Right kidney (tissue), 1 donor: ENCODE data around the gene CDC42EP1.
"Not testable (repeated sequence)": the region's sequence is repeated elsewhere in the genome, so short reads cannot be mapped to it uniquely, and the experiment has no call there.

Experiments
- DNase-seq: peaks from one replicate; pipeline ENCODE4 v3.0.0-alpha.2; 2016

The CDC42EP1 gene

GRCh38 chr22:37529652-37530345 lies 30.5 kb upstream of the CDC42EP1 start:
- DNase-seq = no peak

- DNase-seq = no peak
These were observed 26.3 kb upstream of the CDC42EP1 start for GRCh38 chr22:37533995-37534394.

- DNase-seq = no peak
These were observed 25.8 kb upstream of the CDC42EP1 start for GRCh38 chr22:37534445-37534844.

GRCh38 chr22:37535159-37535558 lies 25.1 kb upstream of the CDC42EP1 start:
- DNase-seq = no peak

GRCh38 chr22:37538590-37539357 lies 21.5 kb upstream of the CDC42EP1 start:
- DNase-seq = peak; percentile 70

- DNase-seq = not testable (repeated sequence)
These were observed 20.5 kb upstream of the CDC42EP1 start for GRCh38 chr22:37539790-37540189.

GRCh38 chr22:37542416-37542815 lies 17.9 kb upstream of the CDC42EP1 start:
- DNase-seq = not testable (repeated sequence)

GRCh38 chr22:37542959-37543358 lies 17.3 kb upstream of the CDC42EP1 start:
- DNase-seq = no peak

GRCh38 chr22:37544955-37545702 lies 15.2 kb upstream of the CDC42EP1 start:
- DNase-seq = no peak

- peak; percentile 88 for DNase-seq
These were observed 14.4 kb upstream of the CDC42EP1 start for GRCh38 chr22:37545703-37546436.

- no peak for DNase-seq
These were observed 13.6 kb upstream of the CDC42EP1 start for GRCh38 chr22:37546437-37547250.

- DNase-seq = no peak
These were observed 13.0 kb upstream of the CDC42EP1 start for GRCh38 chr22:37547251-37547741.

GRCh38 chr22:37549704-37550059 lies 10.6 kb upstream of the CDC42EP1 start:
- DNase-seq = no peak

- not testable (repeated sequence) for DNase-seq
These were observed 9.4 kb upstream of the CDC42EP1 start for GRCh38 chr22:37550921-37551320.

GRCh38 chr22:37551981-37552380 lies 8.3 kb upstream of the CDC42EP1 start:
- no peak for DNase-seq

GRCh38 chr22:37552524-37553163 lies 7.6 kb upstream of the CDC42EP1 start:
- DNase-seq = peak; percentile 73

GRCh38 chr22:37553725-37554124 lies 6.6 kb upstream of the CDC42EP1 start:
- no peak for DNase-seq

GRCh38 chr22:37555029-37555428 lies 5.3 kb upstream of the CDC42EP1 start:
- DNase-seq = no peak

GRCh38 chr22:37556710-37557109 lies 3.6 kb upstream of the CDC42EP1 start:
- no peak for DNase-seq

GRCh38 chr22:37557321-37558001 lies 2.8 kb upstream of the CDC42EP1 start:
- DNase-seq = no peak
